GM21723 (cell line): ENCODE data around the gene ITSN2.
A peak's percentile ranks its signal among the peaks of the same experiment; 100 is the strongest.
"Not testable (repeated sequence)": the region's sequence is repeated elsewhere in the genome, so short reads cannot be mapped to it uniquely, and the experiment has no call there.

Experiments
- ATAC-seq: cut with Tn5 transposase; IDR thresholded peaks from one replicate; pipeline ENCODE4 v1.9.1; 2021; ENCODE audit warnings: mild to moderate bottlenecking, moderate library complexity; ENCODE audit not compliant: unreplicated experiment

The ITSN2 gene

DNA sequence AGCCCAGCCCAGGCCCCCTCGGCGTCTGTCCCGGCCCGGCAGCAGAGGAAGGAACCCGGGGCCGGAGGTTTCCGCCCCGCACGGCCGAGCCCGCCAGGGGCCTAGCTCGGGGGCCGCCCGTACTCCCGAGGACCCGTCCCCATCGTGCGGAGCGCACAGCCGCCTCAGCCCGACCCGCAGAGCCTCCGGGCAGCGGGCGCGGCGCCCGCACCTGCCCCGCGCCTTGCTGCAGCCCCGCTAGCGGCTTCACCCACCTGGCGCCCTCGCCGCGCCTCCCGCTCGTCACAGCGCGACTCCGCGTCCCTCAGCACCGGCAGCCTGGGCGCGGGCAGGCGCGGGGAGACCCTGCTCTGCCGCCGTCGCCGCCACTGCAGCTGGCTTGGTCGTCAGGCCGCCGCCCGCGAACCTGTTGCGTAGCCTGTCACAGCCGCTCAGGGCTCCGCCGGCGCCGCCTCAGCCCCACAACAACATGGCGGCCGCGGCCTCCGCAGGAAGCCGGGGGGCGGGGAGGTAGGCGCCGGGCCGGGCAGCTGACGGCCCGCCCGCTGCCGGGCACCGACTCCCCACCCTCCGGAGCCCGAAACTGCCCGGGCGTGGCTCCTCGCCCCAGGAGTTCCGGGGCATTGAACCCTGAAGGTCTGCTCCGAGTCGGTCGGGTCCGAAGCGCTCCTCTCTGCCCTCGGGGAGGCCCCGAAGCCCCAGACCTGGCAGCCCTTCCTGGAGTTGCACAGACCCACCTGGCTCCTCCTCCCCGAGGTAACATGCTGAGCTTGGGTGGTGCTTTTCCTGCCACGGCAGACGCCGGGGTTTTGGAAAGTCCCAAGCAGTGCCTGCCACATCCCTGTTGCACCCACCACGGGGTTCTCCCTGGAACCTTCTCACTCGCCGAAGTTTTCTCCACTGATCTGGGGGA is at the start of gene ITSN2:
Gene ITSN2, minus strand, starts transcription at position 487 of the 913 bp plus-strand sequence. CDS start 32,454 bp downstream, outside the sequence.
- ATAC-seq = peak; percentile 79

DNA sequence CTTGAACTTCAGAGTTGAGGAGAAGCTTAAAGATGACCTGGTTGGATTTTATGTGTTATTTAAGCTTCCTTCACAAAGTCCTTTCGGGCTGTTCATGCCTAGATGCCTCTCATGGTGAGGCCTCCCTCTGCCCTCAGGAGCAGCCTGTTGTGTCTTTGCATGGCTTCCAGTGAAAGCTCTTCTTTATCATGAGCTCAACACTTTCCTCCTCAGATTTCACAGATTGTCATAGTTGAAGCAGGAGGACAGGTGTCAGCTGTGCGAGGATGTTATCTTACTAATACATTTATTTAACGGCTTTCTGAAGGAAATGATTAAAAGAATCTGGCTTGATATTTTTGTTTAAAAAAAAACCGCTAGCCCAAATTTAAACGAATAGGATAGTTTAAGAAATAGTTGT is 48.8 kb upstream of the ITSN2 start:
- no peak for ATAC-seq

- ATAC-seq = not testable (repeated sequence)
Observed at GRCh38 chr2:24408704-24409103, 48.4 kb upstream of the ITSN2 start.

DNA sequence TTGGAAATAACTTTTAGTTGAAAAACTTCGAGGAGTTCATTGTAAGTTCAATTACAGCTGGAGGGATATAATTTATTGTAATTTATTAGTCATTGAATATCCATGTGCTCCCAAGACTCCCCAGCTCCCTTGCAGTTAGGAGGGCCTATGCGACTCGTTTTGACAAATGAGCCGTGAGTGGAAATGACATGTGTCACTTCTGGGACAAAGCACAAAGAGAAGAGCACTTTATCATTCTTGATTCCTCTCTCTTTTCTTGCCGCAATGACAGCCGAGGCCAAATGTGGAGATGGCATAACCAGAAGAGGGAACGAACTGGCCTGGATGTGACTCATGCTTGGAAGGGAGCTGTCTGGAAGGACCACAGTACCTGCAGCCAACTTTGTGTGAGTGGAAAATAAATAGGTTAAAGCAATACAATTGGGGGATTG is 44.2 kb upstream of the ITSN2 start:
- no peak for ATAC-seq

DNA sequence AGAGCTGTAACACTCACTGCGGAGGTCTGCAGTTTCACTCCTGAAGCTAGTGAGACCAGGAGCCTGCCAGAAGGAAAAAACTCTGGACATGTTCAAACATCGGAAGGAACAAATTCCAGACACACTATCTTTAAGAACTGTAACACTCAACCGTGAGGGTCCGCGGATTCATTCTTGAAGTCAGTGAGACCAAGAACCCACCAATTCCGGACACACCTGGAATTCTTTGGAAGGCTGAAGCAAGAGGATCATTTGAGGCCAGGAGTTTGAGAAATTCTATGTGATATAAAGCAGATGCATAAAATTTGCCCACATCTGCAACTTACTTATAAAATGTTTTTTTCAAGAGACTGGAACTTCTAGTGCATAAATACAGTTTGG is 43.5 kb upstream of the ITSN2 start:
- ATAC-seq = no peak

DNA sequence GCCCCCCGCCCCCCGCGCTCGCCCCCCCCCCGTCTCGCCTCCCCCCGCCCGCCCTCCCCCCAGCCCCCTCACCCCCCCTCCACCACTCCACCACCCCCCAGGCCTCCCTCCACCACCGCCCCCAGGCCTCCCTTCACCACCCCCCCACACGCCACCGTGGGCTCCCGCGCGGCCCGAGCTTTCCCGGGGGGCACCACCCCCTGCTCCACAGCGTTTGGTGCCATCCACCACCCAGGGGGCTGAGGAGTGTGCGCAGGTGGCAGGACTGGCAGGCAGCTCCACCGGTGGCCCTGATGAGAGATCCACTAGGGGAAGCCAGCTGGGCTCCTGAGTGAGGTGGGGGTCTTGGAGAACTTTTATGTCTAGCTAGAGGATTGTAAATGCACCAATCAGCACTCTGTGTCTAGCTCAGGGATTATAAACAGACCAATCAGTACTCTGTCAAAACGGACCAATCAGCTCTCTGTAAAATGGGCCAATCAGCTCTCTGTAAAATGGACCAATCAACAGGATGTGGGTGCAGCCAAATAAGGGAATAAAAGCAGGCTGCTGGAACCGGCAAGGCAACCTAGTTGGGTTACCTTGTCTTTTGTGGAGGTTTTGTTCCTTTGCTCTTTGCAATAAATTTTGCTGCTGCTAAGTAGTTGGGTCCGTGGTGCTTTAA is 43.0 kb upstream of the ITSN2 start:
- no peak for ATAC-seq

- ATAC-seq = no peak
Observed at GRCh38 chr2:24402242-24403097, 42.1 kb upstream of the ITSN2 start.

- no peak for ATAC-seq
Observed at GRCh38 chr2:24400207-24400907, 40.0 kb upstream of the ITSN2 start.

GRCh38 chr2:24399434-24400206 is 39.3 kb upstream of the ITSN2 start:
- ATAC-seq = no peak

GRCh38 chr2:24394998-24395397 is 34.7 kb upstream of the ITSN2 start:
- ATAC-seq = no peak

DNA sequence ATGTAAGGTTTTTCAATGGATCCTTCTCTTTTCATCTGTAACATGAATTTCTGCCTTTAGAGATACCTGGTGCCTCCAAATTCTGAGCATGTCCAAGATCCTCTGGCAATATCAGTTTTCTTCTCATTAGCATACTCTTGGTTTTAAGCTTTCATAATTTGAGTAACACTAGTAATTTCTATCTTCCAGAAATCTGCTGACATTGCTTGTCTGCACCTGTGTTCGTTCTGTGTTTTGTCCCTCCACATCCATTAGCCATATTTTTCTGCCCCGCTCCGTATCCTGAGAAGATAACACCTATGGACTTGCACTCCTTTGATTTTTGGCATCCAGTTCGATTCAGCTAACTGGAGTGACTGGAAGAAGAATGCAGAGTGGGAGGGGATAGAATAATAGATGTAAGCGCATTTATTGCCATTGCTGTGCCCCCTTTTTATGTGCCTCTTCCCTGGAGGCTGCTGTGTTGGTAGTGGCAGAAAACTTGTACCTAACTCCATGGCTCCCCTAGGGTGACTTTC is 32.3 kb upstream of the ITSN2 start:
- ATAC-seq = no peak

GRCh38 chr2:24385366-24385765 is 25.0 kb upstream of the ITSN2 start:
- ATAC-seq = no peak

DNA sequence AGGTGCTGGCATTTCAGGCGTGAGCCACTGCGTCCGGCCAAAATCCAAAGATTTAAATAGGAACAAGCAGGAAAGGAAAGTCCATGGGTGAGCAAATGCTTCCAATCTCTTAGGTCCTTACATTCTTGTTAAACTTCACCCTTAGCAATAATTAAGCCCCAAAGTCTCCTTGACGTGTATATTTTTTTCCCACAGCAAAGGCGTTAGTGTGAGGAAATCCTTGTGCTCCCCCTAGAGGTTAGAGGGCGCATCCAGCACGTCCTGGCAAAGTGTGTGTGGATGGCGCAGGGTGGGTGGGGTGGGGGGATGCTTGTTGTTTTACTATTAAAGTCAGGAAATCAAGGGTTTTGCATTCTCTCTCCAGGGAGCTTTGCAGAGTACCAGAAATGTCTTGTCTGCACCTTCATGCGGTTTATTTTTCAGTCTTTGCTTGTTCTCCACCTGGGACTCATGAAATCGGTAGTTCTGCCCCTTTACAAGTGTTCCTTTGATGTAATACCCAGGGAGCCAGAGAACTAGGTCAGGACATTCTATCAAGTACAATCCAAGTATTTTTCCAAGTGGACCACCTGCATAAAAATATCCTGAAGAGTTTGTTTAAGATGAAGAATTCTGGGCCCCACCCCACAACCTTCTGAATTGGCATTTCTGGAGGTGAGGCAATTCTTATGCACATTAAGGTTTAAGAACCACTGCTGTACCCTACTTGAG is 22.2 kb upstream of the ITSN2 start:
- ATAC-seq = no peak

GRCh38 chr2:24380820-24381219 is 20.5 kb upstream of the ITSN2 start:
- no peak for ATAC-seq

- ATAC-seq = no peak
Observed at GRCh38 chr2:24375349-24376087, 15.2 kb upstream of the ITSN2 start.

GRCh38 chr2:24374301-24374700 is 14.0 kb upstream of the ITSN2 start:
- ATAC-seq = no peak

DNA sequence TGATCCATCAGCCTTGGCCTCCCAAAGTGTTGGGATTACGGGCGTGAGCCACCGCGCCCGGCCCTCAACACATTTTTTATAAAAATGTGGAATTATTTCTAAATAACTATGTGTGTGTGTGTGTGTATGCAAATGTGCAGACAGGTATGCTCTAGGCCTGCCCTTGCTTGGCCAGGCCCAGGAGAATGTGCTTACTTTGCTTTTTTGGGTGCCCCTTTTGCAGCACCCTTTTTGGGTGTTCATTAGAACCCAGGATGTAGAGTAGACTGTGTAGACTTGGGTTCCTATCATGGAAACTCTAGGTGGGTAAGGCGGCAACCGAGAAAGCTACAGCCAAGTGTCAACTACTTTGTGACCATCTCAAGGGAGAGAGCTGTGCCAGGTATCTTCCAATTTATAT is 11.7 kb upstream of the ITSN2 start:
- no peak for ATAC-seq

DNA sequence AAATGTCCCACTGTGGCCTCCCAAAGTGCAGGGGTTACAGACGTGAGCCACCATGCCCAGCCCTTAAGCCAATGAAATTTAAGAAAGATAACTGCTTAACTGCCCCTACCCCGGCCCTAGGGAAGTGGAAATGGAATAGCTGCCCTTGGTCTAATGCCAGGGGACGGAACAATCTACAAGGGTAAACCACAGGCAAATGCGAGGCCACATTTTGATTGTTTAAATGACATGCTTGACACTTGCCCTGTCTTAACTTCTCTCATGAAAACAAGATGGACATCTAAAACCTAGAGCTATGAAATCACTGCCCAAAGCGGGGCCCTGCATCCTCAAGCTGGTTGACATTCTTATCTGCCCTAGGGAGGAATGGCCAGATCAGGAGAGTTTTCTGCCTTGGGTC is 5.5 kb upstream of the ITSN2 start:
- no peak for ATAC-seq
